Tibial nerve (tissue), 4 donors: Measurements from ENCODE around the gene PSTPIP2. TPM values are rescaled to one million over a fixed set of nuclear protein-coding genes. Genes with fewer than 3 reads are reported as not detected.

Source experiments
- DNase-seq, 2 donors: peaks; one replicate each; pipeline ENCODE4 v3.0.0-alpha.2; 2019; ENCODE audit warnings: low spot score in 2 of 2
- H3K27ac ChIP-seq, 4 donors: fragments of 200-600 bp; sonication (generic) in 3 of 4; one replicate each; pipeline ENCODE4 v1.5.1; 2017 to 2019; ENCODE audit warnings: mild to moderate bottlenecking in 1 of 4
- H3K27me3 ChIP-seq, 2 donors: fragments of 200-600 bp; sonication (generic) in 1 of 2; one replicate each; pipeline versions ENCODE4 v1.5.1 to v1.6.0; 2017 to 2019
- H3K36me3 ChIP-seq, 3 donors: fragments of 200-600 bp; sonication (generic); one replicate each; pipeline ENCODE4 v1.5.1; 2018 to 2019
- H3K4me1 ChIP-seq, 4 donors: fragments of 200-600 bp; sonication (generic) in 3 of 4; one replicate each; pipeline ENCODE4 v1.5.1; 2017 to 2019
- H3K4me3 ChIP-seq, 4 donors: fragments of 200-600 bp; sonication (generic) in 3 of 4; one replicate each; pipeline ENCODE4 v1.5.1; 2017 to 2019; ENCODE audit warnings: mild to moderate bottlenecking in 1 of 4, moderate library complexity in 1 of 4
- H3K9me3 ChIP-seq, 4 donors: fragments of 200-600 bp; sonication (generic) in 3 of 4; one replicate each; pipeline ENCODE4 v1.5.1; 2017 to 2019
- EP300 ChIP-seq, 2 donors: sonication (generic); formaldehyde crosslinking; IDR thresholded peaks; one replicate each; pipeline ENCODE4 v1.6.1; 2017; ENCODE audit warnings: antibody characterized with exemption in 2 of 2, mild to moderate bottlenecking in 1 of 2
- POLR2A ChIP-seq, 2 donors: fragments of 450-650 bp; IDR thresholded peaks; one replicate each; pipeline ENCODE4 v1.6.1; 2017; ENCODE audit warnings: antibody characterized with exemption in 2 of 2, mild to moderate bottlenecking in 2 of 2, moderate library complexity in 2 of 2
- WGBS, 2 donors: methylation state at CpG; one replicate each; pipeline ENCODE4 v1.1.5; 2018; 5-methylcytosine and 5-hydroxymethylcytosine counted together
- small RNA-seq: library from RNA; depleted of rRNA; stranded (forward); fragments of <200 nt; gene quantifications from one replicate; pipeline ENCODE3, GENCODE V24; 2016
- total RNA-seq, 4 donors: library from RNA; depleted of rRNA; stranded (reverse); fragments of >200 nt; gene quantifications; one replicate each; pipeline ENCODE4 v1.1.0, GENCODE V29; 2016
- TF ChIP-seq, protein P1 (sequence below), 5 experiments: fragments of 200-600 bp in 3 of 5; fragments of 450-650 bp in 2 of 5; sonication (generic) in 3 of 5; IDR thresholded peaks; one replicate each; pipeline ENCODE4 v1.5.1; 2016 to 2019; ENCODE audit warnings: antibody characterized with exemption in 5 of 5, mild to moderate bottlenecking in 3 of 5, moderate library complexity in 2 of 5

PSTPIP2 gene
- total RNA-seq, 4 donors from 2014 or later = 5.4 to 9.9 (median 7.1) TPM

DNA sequence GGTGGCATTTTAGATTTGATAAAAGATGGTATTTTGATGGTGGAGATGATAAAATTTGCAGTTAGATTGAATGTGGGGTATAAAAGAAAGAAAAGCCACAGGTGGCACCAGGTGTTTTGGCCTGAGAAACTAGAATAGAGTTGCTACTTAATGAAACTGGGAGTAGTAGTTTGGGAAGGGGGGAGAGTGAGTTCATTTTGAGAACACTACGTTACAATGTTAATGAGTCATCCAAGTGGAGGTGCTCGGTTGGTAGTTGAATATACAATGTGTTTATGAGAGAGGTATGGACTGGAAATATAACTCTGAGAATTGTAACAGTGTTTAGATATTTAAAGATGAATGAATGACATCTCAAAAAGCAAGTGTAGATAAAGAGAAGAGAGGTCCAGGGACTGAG lies 131.3 kb downstream of the PSTPIP2 start:
- no peak overlapping the region for H3K27ac ChIP-seq
- no peak for TF ChIP-seq POLR2A (IDR thresholded peaks at IDR 0.05)
- no peak for TF ChIP-seq EP300 (IDR thresholded peaks at IDR 0.05)
- TF ChIP-seq, protein P1, sequence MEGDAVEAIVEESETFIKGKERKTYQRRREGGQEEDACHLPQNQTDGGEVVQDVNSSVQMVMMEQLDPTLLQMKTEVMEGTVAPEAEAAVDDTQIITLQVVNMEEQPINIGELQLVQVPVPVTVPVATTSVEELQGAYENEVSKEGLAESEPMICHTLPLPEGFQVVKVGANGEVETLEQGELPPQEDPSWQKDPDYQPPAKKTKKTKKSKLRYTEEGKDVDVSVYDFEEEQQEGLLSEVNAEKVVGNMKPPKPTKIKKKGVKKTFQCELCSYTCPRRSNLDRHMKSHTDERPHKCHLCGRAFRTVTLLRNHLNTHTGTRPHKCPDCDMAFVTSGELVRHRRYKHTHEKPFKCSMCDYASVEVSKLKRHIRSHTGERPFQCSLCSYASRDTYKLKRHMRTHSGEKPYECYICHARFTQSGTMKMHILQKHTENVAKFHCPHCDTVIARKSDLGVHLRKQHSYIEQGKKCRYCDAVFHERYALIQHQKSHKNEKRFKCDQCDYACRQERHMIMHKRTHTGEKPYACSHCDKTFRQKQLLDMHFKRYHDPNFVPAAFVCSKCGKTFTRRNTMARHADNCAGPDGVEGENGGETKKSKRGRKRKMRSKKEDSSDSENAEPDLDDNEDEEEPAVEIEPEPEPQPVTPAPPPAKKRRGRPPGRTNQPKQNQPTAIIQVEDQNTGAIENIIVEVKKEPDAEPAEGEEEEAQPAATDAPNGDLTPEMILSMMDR (IDR thresholded peaks at IDR 0.05) = no peak
- H3K4me1 ChIP-seq = no peaks in the 10 kb centered on the region
- H3K27me3 ChIP-seq = no peaks in the 10 kb centered on the region
- H3K9me3 ChIP-seq = no peaks in the 10 kb centered on the region
- no peak for DNase-seq
- H3K4me3 ChIP-seq = no peak overlapping the region
- WGBS, 2 donors = 87 to 93% methylated on average over 2 of the region's 2 CpGs
- H3K36me3 ChIP-seq = peaks cover 4 to 97% (median 6%) of the 10 kb centered on the region in 3 donors

DNA sequence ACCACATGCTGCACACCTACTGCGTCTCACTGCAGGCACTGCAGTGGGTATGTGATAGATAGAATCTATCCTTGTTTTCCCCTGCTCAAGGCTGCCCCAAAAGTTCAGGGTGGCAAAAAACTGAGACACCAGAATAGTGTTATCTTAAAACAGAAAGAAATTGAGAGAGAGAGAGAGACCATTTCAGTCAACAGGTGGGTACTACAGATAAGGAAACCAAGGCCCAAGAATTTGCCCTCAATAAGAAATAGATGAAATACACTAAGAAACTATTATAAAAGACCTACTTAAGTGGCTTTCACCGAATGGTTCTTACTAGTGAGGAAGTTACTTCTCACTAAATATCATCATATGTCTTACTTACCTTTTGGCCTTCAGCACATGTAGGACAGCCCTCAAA lies 132.8 kb downstream of the PSTPIP2 start:
- H3K27ac ChIP-seq = no peak overlapping the region
- TF ChIP-seq, protein P1 (IDR thresholded peaks at IDR 0.05) = no peak
- no peak for TF ChIP-seq EP300 (IDR thresholded peaks at IDR 0.05)
- no peak for TF ChIP-seq POLR2A (IDR thresholded peaks at IDR 0.05)
- no peaks in the 10 kb centered on the region for H3K9me3 ChIP-seq
- WGBS, 2 donors = 95 to 98% methylated on average over 2 of the region's 2 CpGs
- no peaks in the 10 kb centered on the region for H3K27me3 ChIP-seq
- DNase-seq = no peak
- no peaks in the 10 kb centered on the region for H3K4me1 ChIP-seq
- H3K4me3 ChIP-seq = no peak overlapping the region
- peaks cover 4 to 97% (median 6%) of the 10 kb centered on the region in 3 donors for H3K36me3 ChIP-seq

DNA sequence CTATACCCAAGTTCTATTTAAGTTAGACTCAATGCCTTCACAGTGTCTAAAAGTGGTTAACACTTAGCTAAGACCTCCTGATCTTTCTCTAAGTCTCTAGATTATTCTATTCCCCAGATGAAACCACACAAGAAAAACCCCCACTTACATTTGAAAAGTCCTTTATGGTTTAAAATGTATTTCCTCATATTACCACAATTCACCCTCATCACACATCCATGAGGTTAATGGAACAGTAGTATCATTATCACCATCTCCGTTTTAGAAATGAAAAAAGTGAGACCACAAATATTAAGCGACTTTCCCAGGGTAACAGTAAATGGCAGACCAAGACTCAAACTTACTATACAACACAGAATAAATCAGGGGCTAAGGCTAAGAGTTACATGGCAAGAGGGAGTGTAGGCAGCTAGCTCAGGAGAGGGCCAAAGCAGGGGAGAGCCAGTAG lies 133.5 kb downstream of the PSTPIP2 start:
- no peaks in the 10 kb centered on the region for H3K9me3 ChIP-seq
- no peaks in the 10 kb centered on the region for H3K4me1 ChIP-seq
- no peak for DNase-seq
- 55 to 56% methylated on average over 2 of the region's 2 CpGs for WGBS, 2 donors
- no peak overlapping the region for H3K27ac ChIP-seq
- TF ChIP-seq, protein P1 (IDR thresholded peaks at IDR 0.05) = no peak
- no peak for TF ChIP-seq EP300 (IDR thresholded peaks at IDR 0.05)
- TF ChIP-seq POLR2A (IDR thresholded peaks at IDR 0.05) = no peak
- no peaks in the 10 kb centered on the region for H3K27me3 ChIP-seq
- no peak overlapping the region for H3K4me3 ChIP-seq
- peaks cover 4 to 97% (median 6%) of the 10 kb centered on the region in 3 donors for H3K36me3 ChIP-seq

DNA sequence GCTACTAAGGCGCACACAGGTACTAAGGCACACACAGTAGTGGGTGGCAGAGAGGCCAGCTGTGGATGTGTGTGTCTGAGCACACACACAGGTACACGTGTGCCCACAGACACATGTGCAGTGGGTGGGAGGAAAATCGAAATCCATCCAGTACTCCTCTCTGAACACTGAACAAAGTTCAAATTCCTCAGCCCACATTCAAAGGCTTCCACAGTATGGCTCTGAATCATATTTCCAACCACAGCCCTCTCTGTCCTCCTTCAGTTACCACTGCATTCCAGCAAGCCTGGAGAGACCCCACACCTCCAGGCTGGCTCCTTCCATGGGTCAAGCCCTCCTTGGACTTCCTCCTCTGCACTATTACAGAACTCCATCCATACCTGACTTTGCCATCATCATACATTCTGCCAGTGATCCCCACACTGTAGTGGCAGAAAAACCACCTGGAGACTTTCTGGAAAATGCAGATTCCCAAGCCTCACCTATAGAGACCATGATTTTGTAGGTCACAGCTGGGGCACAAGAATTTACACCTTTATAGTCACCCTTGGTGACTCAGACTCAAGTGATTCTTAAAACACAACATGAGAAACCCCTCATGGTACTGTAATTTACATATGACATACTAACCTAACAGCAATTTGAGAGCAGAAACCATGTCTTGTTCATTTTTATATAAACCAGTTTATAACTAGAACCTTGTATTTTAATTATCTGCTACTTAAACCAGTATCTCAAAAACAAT lies 136.3 kb downstream of the PSTPIP2 start:
- H3K4me3 ChIP-seq = no peak overlapping the region
- no peaks in the 10 kb centered on the region for H3K4me1 ChIP-seq
- WGBS, 2 donors = 72 to 76% methylated on average over 3 of the region's 3 CpGs
- no peaks in the 10 kb centered on the region for H3K9me3 ChIP-seq
- H3K27ac ChIP-seq = no peak overlapping the region
- no peaks in the 10 kb centered on the region for H3K27me3 ChIP-seq
- TF ChIP-seq, protein P1 (IDR thresholded peaks at IDR 0.05) = no peak
- TF ChIP-seq EP300 (IDR thresholded peaks at IDR 0.05) (no peak), POLR2A (IDR thresholded peaks at IDR 0.05) (no peak)
- no peak for DNase-seq
- peaks cover 0 to 91% (median 6%) of the 10 kb centered on the region in 3 donors for H3K36me3 ChIP-seq

Small RNA genes lying within 50 kb of the gene (small RNA-seq; reads per million reads assigned to genes)
- gene RN7SKP26 = not detected
- not detected for gene RNU6-1278P
- not detected for gene RNY4P37

Other genes with a start within 250 kb of the PSTPIP2 start
- gene SIGLEC15, start 246.6 kb downstream of the PSTPIP2 start, total RNA-seq = 1 to 10 TPM in 1 of 4 donors, not detected in 3; 4.7 TPM
- gene EPG5, start 104.9 kb downstream of the PSTPIP2 start, total RNA-seq = 10 to 100 TPM; 26.1 to 48.3 (median 40.6) TPM
- 100 to 1,000 TPM; 248 to 381 (median 315) TPM for gene ATP5F1A, start 26.0 kb upstream of the PSTPIP2 start, total RNA-seq
- gene HAUS1, start 32.1 kb upstream of the PSTPIP2 start, total RNA-seq = 10 to 100 TPM; 21.2 to 37.3 (median 28.1) TPM